Activated T-cell treated with anti-CD3 and anti-CD28 coated beads for 48 hours (primary cell): ENCODE data around the gene OTUB2.
A peak's percentile ranks its signal among the peaks of the same experiment; 100 is the strongest.

Experiments
- DNase-seq: peaks from one replicate; pipeline ENCODE4 v3.0.0-alpha.2; 2020; ENCODE audit warnings: low read depth

The OTUB2 gene

DNA sequence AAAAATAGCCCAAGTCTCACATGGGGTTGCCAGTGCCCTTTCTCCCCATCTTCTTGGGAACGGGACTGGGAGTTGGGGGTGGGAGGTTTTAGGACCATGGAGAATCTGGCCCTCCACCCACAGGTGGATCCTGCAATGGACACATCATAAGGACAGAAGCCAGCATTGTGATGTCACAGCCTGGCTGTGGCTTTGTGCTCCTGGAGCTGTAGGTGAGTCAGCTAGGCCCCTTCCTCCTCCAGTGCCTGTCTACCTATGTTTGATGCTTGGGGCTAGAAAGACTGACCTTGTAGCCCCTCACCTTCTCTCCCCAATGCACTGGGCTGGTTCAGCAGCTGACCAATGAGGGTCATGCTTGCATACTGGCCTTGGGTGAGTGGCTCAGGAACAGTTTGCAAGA lies 29.1 kb upstream of the OTUB2 start, which contains the start of gene CCDC197:
TSS of gene CCDC197 (plus strand) at position 220 of the 400 bp plus-strand sequence. CDS start 831 bp downstream, outside the sequence.
- no peak for DNase-seq

DNA sequence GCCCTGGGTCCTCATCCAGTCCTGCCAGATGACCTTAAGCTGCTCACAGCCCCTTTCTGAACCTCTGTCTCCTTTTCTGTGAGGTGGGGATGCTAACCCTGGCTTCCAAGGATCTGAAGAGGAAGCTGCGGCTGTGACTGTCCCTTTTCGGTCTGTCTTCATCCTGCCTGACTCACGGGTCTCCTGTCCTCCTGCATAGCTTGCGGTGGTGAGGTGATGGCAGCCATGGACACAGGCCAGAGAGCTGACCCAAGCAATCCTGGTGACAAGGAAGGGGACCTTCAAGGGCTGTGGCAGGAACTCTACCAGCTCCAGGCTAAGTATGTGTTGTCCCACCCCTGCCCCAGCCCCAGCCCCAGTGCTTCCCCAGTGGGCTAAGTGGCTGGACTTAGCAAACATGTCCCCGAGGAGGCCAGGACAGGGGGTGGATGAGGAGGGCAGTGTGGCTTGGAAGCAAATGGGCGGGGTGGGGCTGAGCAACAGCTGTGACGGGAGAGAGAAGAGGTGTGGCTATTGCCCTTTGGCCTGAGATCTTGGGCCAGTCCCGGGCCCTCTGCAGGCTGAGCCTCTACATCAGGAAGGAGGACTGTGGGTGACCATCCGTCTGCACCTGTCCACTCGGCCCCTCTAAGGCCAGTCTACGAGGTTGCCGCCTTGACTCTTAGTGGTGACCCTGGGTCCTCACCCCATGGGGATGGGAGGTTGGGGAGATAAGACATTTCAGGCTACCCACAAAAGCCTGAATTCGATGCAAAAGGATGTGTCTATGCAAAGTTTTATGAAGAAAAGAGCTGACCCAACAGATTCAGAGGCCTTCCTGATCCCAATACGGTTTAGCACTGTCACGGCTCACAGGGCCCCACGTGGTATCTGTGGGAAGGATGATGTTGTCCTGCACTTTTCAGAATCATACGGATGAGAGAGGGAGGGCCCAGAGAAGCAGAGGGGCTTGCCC lies 27.9 kb upstream of the OTUB2 start:
- DNase-seq: no peak

DNA sequence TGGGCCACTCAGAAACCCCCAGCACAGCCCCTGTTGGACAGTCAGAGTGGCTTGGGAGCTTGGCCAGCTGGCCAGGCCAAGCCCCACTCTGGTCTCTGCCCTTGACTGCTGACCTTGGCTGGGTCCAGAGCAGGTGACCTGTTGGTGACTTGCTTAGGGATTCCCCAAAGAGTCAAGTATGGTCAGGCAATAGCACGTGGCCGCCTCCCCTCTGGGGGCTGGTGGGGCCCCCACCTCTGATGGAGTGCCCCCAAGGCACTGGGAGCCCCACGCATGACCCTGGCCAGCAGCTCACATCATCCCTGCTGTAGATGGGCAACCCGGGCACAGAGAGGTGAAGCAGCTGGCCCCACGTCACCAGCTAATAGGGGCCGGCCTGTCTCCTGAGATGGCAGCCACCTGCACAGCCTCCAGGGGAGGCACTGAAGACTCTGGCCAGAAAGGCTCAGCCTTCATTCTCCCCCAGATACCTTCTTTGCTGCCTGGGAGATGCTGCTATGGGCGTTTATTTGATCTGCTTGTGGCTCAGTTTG lies 27.2 kb upstream of the OTUB2 start:
- DNase-seq: no peak

DNA sequence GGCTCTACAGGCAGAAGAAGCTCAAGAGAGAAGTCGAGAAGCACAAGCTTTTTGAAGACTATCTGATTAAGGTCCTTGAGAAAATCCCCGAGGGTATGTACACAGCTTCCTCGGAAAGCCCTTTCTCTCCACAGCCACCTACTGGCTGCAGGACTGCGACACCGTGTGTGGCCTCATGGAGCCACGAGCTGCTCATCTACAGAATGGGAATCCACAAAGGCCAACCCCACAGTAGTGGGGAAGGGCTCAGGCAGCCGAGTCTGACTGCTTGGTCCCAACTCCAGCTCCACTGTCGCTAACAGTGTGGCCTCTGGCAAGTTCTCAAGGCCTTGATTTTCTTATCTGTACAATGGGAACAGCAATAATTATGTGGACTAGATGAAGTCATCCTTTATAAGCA lies 26.6 kb upstream of the OTUB2 start:
- DNase-seq: no peak

DNA sequence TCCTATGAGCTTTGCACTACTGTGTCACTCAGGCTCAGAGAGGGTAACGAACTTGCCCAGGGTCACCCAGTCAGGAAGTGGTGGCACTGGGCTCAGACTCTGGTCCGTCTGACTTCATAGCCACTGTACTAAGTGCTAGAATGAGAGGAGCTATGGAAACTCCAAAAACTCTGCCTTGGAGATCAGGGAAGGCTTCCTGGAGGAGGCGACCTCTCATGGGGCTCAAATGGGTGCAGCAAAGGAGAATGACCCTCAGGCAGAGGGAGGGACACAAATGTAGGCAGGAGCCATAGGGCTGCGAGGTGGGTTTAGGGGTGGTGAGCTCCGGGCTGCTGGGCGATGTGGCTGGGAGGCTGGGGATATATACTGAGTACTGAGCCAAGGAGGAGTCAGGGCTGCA lies 25.9 kb upstream of the OTUB2 start:
- no peak for DNase-seq

DNA sequence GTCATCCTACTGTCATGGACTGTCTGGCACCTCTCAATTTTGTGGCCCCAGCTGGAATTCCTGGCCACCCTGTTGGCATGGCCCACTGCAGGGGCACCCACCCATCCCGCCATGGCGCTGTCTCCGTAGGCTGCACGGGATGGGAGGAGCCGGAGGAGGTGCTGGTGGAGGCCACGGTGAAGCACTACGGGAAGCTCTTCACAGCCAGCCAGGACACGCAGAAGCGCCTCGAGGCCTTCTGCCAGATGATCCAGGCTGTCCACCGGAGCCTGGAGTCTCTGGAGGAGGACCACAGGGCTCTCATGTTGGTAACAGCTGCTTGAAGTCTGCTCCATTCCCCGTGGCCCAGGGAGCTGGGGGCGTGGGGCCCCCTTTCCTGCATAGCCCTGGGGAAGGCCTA lies 25.1 kb upstream of the OTUB2 start:
- no peak for DNase-seq

DNA sequence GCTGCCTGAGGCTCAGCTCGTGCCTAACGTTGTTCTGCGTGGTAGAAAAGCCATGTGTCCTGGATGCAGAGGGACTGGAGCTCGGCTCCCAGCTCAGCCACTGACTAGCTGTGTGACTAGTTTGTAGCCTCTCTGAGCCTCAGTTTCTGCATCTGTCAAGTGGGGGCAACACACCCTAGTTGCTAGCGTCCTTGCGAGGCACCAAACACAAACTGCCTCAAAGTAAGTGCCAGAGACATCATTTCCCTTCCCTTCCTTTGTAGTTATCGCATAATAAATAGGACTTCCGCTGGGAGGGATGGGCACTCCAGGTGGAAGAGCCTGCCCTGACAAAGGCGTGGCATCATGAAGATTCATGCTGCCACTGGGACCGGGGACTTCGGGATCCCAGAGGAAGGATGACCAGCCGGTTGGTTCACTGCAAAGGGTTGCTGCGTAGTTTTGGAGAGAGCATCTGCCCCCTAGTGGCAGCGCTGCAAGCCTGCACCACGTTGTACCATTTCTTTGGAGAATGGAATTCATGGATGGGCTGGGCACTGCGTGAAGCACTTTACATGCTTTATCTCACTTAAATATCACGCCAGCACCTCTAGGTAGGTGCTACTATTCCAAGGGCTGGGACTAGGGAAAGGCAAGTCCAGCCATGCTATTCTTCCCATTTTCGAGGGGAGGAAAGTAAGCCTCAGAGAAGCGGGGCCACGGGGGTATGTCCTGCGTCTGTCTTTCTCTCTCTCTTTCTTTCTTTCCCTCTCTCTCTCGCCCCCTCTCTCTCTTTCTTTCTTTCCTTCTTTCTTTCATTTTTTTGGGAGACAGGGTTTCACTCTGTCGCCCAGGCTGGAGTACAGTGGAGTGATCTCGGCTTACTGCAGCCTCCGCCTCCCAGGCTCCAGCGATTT lies 24.4 kb upstream of the OTUB2 start:
- DNase-seq: peak; percentile 55

DNA sequence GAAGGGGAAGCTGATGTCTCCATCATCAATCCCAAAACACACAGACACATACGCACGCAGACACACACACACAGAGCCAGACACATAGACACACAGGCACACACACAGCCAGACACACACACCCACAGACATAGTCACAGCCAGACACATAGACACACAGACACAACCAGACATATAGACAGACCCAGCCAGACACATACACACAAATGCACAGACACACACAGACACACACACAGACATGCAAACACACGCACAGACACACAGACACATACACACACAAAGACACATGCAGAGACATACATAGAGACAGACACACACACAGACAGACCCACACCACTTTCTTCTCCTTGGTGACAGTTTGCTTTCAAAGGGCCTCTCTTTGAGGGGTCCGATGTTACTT lies 22.7 kb upstream of the OTUB2 start:
- DNase-seq: no peak

DNA sequence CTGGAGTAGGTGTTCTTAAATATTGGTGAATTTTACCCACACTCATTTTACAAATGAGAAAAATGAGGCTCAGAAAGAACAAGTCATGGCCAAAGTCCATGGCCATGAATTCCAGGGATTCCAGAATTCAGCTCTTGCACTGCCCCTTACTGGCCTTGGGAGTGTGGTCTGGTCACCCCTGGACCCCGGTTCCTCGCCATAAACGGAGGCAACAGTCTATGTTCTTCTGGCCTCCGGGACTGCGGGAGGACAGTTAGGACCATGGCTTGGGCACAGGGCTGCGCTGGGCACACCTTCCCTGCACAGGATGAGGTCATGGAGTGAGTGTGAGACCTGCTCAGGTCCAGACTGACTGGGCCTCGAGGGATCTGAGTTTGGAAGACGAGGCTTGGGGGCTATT lies 22.1 kb upstream of the OTUB2 start:
- DNase-seq: no peak

DNA sequence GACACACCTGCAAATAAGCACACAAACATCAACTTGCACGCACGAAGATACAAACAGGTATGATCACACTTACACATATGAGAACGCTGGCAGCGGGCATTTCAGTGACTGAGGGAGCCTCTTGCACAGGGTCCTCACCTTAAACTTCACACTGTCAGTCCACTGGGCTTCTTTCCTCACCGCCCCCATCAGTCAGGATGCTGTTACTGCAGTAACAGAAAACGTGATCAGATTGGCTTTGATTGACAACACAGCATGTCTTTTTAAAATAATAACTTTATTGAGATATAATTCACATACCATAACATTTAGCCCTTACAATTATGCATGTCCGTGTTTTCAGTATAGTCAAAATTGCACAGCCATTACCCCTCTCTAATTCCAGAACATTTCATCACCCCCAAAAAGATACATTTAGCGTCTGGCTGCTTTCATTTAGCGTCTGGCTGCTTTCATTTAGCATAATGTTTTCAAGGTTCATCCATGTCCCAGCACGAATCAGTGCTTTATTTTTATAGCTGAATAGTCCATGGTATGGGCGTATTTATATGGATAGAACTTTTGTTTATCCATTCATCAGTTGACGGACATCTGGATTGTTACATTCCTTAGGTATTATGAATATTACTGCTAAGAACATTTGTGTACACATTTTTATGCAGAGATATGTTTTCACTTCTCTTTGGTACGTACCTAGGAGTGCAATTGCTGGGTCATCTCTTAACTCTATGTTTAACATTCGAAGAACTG lies 20.6 kb upstream of the OTUB2 start:
- DNase-seq: no peak

DNA sequence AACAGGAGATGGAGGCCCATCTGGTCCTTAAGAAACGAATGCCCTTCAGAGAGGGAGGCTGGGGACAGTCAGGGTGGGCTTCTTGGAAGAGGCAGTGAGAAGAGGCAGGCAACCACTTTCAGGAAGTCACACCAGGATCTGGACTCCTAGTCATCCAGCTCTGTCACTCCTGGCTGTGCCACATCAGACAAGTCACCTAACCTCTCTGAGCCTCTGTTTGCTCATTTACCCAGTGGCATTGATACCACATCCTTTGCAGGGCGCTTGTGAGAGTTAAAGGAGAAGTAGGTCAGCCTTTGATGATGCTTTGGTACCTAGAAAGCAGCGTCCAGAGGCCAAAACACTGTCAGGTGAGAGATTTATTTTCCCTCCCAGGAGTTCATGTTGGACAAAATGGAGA lies 17.9 kb upstream of the OTUB2 start:
- DNase-seq: no peak

DNA sequence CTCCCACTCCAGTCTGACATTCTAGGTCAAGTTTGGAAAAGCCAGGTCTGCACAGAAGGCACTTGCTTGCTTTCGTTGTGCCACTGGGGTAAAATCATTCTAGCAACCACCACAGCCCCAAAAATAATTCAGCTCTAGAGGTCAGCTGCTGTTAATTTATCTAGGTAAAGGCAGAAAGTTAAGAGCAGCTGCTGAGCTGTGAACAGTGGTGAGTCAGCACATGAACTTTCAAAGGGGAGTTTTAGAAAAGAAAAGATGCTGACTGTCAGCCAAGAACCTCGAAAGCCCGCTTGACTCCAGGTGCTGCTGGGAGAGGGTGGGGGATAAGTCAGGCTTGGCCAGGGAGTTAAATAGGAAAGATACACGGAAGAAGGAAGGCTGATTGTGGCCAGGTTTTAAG lies 16.4 kb upstream of the OTUB2 start:
- DNase-seq: no peak

DNA sequence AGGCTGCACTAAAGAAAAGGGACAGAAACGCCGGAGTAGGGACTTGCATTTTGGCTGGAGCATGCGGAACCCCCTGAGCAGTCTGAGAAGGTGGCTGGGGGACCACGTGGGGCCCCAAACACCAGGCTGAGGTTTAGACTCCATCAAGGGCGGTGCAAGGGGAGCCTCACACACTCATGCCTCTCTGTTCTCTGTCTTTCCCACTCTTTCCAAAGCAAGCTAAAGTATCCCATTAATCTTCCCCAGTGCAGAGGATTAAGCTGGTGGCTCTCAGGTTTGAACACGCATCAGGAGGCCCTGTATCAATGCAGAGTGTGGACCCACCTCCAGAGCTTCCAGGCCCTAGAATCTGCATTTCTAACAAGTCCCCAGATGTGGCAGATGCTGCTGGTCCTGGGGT lies 15.5 kb upstream of the OTUB2 start:
- DNase-seq: no peak

DNA sequence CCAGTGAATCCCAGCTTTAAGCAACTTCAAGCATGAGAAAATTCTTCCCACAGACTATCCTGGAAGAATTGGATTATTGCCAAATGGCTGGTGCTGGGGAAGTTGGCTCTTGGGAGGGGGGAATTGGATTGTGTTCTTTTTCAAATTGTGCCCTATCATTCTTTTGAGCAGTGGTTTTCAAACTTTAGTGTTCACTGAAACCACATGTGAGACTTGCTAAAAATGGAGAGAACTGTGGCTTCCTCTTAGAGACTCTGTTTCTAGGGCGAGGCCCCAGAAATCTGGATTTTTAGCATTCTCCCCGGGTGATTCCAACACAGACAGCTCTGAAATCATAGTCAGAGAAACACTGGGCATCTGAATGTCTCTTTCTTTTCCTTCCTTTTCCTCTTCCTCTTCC lies 14.3 kb upstream of the OTUB2 start:
- no peak for DNase-seq

DNA sequence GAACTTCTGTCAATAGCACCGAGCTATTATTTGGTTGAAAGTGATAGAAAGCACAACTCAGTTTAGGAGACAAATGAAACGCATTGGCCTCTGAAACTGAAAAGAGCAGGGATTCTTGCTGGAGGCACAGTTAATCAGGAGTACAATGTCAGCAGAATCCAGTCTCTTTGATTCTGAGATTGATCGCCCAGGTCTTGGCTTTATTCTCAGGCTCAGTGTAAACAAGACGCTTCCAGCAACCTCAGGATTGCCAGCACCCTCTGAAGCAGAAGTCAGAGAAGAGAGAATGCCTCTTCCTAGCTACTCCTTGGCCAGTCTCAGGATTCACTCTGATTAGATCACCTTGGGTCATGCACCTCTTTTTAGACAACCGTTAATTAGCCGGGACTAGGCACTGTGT lies 11.8 kb upstream of the OTUB2 start:
- DNase-seq: no peak

DNA sequence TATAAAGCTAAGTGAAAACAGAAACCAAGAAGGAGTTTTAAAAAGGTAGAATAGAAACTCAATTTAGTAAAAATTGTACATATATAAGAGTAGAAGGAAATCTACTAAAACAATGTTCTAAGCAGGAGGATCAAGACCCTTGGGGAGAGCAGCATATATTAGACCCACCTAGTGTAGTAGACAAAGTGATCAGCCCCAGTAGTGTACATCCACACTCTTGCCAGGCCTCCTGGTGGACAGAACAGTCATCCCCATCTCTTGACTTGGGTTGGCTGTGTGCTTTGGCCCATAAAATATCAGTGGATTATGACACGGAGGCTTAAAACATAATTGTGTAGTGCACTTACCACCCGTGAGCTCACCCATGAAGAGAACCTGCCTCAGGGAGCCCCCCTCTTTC lies 10.9 kb upstream of the OTUB2 start:
- no peak for DNase-seq

DNA sequence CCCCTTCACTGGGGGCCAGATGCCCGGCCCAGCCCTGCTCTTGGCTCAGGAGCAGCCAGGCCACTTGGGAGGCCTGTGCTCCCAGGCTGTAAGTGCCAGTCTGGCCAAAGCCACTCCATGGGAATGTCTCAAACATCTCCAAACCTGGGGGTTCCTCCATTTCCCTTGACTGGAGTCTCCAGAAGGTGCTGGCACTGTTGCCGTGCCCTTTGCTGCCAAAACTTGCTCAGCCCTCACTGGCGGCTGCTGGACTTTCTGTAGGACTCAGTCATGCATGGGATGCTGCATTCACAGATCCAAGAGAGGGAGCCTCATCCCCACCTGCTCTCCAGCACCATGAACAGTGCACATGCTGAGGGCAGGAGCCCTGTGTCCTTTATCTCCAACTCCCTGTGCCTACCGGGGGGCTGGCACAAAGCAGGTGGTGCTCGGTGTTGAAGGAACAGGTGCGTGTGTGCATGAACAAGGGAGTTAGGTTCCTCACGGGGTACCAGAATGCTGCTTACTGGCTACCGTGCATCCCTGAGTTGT lies 9.6 kb upstream of the OTUB2 start:
- DNase-seq: no peak

DNA sequence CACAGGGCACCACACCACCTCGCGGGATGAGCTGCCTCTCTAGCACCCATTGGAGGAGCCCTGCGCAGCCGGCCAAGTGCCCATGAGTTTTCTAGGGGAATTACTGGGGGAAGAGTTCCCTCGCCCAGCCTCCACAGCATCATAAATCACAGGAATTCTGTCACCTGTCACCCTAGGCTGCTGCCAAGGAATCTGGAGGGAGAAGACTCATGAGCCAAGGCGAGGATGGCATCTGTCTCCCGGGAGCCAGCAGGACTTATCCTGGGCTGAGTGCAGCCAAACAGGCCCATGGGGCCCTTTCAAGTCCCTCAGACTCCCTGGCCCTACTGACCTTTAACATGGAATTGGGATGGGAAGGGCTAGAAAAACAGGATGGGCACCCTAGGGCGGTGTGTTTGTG lies 7.8 kb upstream of the OTUB2 start:
- no peak for DNase-seq

DNA sequence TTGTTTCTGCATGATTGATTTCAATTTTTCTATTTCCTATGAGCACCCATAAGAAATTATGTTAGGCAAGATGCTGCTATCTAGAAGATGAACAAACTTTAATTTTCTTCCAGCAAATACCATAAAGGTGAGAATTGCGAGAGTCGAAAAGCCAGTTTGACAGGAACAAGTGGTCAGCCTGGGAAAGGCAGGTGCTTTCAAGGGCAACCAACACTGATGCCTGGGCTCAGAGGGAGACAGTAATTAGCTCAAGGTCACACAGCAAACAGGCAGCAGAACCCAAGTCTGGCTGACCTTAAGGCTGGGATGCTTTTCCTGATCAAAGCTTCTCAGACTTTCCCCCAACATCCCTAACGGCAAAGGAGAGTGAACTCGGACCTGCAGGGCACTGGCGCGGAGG lies 6.8 kb upstream of the OTUB2 start:
- DNase-seq: no peak

DNA sequence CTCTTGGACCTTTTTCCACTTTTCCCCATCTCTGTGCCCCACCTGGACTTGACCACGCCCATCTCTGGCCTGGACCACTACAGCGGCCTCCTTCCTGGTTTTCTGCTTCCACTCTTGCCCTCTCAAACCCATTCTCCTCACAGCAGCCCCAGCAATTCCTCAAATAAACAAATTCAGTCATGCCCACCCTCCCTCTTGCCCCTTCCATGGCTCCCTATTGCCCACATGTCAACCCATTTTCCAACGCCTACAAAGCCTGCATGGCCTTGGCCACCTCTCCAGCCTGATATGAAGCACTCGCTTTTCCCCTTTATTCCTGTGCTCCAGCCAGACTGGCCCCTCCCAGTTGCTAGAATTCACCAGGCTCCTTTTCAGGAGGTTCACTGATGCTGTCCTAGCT lies 5.9 kb upstream of the OTUB2 start:
- DNase-seq: no peak

DNA sequence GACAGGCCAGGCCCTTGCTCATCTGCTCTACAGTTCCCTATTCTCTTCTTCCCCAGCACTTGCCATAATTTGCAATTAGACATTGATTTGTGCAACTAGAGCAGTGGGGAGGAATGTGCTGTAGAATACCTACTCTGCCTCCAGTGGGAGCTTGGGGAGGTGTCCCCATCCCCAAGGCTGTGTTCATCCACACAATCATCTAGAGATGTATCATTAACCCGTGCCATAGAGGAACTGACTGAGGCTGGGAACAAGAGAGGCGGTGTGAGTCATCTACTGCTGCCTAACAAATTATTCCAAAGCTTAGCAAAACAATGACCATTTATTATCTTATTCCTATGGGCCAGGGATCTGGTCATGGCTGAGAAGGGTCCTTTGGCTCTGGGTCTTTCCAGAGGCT lies 5.1 kb upstream of the OTUB2 start:
- DNase-seq: no peak
